HG03025 (cell line): ENCODE data around the gene ID1.
"Not testable (repeated sequence)": the region's sequence is repeated elsewhere in the genome, so short reads cannot be mapped to it uniquely, and the experiment has no call there.

Experiments used
- ATAC-seq: cut with Tn5 transposase; IDR thresholded peaks from one replicate; pipeline ENCODE4 v1.9.1; 2021; ENCODE audit warnings: mild to moderate bottlenecking, moderate library complexity; ENCODE audit not compliant: unreplicated experiment, low FRiP score

The ID1 gene

DNA sequence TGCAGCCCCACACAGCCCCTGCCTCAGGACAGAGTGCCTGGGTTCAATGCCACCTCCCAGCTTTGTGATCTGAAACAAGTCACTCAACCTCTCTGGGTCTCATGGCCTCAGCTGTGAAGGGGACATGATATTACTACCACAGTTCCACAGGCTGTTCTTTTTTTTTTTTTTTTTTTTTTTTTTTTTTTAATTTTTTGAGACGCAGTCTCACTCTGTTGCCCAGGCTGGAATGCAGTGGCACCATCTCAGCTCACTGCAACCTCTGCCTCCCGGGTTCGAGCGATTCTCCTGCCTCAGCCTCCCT is 8.7 kb upstream of the ID1 start:
- ATAC-seq = not testable (repeated sequence)

GRCh38 chr20:31596831-31597480 is 8.1 kb upstream of the ID1 start:
- no peak for ATAC-seq

DNA sequence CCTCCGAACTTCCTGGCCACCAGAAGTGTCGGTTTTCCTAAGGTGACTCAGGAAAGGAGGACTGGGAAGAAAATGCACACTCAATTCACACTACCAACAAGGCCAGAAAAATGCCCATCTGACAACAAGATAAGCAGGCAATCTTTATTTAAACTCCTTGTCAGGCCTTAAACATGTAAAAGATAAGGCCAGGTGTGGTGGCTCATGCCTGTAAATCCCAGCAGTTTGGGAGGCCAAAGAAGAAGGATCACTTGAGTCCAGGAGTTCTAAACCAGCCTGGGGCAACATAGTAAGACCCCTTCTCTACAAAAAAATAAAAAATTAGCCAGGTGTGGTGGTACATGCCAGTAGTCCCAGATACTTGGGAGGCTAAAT is 7.6 kb upstream of the ID1 start:
- ATAC-seq = no peak

DNA sequence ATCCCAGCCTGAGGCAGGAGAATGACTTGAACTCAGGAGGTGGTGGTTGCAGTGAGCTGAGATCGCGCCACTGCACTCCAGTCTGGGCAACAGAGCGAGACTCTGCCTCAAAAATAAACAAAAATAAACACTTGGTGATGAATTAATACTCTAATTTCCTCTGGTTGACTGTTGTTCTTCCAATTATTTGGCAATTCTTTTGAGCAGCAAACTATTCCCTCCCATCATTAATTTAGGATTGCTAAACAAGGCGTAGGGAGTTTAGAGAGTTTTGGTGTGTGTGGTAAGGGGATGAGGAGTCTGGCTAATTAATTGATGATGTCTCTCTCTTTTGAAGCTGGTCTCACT is 2.7 kb upstream of the ID1 start:
- ATAC-seq = no peak

GRCh38 chr20:31602779-31603441 is 2.2 kb upstream of the ID1 start:
- ATAC-seq = peak; percentile 52

- ATAC-seq = peak; percentile 40
These were observed 1.1 kb upstream of the ID1 start for GRCh38 chr20:31603822-31604566.

GRCh38 chr20:31604567-31605030 is 490 bp upstream of the ID1 start:
- ATAC-seq = no peak

GRCh38 chr20:31605902-31606803 is 1.1 kb downstream of the ID1 start:
- no peak for ATAC-seq

- ATAC-seq = no peak
These were observed 1.9 kb downstream of the ID1 start for GRCh38 chr20:31606804-31607639.

DNA sequence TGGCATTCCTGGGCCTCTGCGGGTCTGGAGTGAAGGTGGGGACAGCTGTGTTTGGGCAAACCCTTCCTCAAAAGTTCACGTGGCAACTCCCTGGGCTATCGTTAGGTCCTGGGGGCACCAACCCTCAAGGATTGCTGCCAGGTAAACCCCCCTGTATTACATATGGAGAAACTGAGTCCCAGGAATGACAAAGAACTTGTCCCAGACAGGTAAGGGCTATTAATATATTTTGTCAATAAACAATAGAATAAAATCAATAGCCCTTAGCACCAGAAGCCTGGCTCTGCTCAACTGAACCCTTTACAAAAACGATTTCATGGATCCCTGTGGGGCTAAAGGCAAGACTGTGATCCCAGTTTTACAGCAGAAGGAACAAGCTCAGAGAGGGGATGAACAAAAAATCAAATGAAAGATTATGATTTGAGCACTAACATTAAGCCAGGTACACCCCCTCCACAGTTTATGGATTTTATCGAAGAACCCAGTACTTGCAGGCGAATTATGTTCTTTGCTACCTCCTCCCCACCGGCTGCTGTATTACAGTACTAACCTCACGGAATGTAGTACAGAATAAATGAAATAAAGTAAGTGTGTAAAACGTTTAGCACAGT is 2.7 kb downstream of the ID1 start:
- ATAC-seq = no peak

DNA sequence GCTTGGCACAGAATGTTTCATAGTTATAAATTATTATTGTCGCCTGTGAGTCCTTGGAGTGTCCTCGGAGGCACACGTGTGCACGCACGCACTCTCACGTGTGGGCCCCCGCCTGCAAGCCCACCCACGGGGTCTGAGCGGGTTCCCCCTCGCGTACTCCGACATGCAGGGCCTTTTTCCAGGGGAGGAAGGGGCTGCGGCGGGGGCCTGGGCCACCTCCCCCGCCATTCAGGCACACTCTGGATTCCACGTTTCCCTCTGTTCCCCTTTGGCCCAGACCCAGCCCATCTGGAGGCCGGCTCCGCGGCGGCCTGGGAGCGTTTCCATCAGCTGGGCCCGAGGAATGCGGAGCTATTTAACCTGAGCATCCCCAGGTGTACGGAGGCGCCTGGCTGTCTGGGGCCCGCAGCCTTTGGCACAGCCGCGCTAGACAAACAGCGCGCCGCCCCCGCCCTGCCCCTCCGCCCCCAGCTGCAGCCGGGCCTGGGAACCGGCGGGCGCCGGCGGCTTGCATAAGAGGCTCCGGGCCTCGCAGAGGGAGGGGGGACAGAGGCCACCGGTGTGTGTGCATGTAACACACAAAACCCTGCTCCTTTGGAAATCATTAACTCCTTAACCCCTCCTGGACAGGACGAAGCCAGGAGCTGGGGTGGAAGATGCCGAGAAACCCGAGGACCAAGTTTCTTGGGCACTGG is 3.3 kb downstream of the ID1 start:
- ATAC-seq = no peak

DNA sequence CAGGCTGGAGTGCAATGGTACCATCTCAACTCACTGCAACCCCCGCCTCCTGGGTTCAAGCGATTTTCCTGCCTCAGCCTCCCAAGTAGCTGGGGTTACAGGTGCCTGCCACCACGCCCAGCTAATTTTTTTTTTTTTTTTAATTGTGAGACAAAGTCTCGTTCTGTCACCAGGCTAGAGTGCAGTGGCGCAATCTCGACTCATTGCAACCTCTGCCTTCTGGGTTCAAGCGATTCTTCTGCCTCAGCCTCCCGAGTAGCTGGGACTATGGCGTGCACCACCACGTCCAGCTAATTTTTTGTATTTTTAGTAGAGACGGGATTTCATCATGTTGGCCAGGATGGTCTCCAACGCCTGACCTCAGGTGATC is 7.2 kb downstream of the ID1 start:
- ATAC-seq = not testable (repeated sequence)

DNA sequence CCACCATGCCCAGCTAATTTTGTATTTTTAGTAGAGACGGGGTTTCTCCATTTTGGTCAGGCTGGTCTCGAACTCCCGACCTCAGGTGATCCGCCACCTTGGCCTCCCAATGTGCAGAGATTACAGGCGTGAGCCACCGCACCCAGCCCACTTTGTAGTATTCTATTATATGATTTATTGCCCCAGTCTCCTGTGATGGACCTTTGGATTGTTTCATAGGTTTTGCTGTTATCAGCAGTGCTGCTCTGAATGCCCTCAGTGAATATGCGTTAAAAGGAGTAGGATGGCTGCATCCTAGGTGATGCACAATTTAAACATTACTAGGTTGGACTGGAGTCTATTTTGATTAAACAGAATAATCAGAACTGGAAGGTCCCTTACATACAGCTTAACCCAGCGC is 10.3 kb downstream of the ID1 start:
- no peak for ATAC-seq

DNA sequence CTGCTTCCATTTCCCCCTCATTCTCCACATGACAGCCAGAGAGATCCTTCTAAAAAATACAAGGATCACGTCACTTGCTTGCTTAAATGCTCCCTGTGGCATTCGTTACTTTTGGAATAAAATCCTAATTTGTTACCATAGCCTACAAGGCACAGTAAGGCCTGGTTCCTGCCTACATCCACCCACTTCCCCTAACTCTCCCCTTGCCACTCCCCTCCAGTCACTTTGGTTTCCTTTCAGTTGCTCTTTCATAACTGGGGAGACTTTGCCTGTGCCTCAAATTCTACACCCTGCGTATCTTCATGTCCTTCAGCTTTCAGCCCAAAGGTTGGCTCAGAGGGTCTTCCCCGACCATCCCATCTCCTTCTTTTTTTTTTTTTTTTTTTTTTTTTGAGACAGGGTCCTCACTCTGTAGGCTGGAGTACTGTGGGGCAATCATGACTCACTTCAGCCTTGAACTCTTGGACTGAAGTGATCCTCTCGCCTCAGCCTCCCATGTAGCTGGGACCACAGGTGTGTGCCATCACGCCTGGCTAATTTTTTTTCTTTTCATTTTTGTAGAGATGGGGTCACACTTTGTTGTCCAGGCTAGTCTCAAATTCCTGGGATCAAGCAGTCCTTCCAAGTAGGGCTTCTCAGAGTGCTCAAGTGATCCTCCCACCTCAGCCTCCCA is 12.5 kb downstream of the ID1 start:
- ATAC-seq = no peak

GRCh38 chr20:31620246-31620645 is 15.2 kb downstream of the ID1 start:
- no peak for ATAC-seq

- ATAC-seq = not testable (repeated sequence)
These were observed 18.0 kb downstream of the ID1 start for GRCh38 chr20:31623123-31623505.

- not testable (repeated sequence) for ATAC-seq
These were observed 21.4 kb downstream of the ID1 start for GRCh38 chr20:31626534-31626933.

- ATAC-seq = not testable (repeated sequence)
These were observed 23.0 kb downstream of the ID1 start for GRCh38 chr20:31628057-31628456.
